Measurements from ENCODE around the gene RNU5B-1.
"Not testable (repeated sequence)": the region's sequence is repeated elsewhere in the genome, so short reads cannot be mapped to it uniquely, and the experiment has no call there.

The RNU5B-1 gene

DNA sequence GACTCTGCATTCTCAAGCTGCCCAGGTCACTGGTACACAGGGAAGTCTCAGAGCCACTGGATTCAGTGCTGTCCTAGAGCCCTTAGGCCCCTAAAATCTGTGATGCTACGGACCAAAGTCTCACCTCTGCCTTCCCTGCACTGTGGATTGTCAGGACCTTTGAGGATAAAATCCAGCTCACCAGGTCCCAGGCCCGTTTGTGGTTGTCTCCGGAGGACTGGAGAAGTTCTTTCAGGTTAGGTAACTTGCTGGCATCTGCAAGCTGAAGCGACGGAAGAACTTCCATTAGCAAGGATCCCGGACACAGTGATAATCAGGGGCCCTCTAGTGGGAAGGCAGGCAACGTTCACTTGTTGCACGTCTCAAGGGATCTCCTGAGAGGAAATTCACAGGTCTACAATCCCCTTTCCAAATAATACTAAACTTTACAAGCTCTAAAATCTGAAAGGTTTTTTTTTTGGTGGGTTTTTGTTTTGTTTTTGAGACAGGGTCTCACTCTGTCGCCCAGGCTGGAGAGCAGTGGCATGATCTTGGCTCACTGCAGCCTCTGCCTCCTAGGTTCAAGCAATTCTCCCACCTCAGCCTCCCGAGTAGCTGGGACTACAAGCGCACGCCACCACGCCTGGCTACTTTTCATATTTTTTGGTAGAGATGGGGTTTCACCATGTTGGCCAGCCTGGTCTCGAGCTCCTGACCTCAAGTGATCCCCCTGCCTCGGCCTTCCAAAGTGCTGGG lies 33.5 kb upstream of the RNU5B-1 start:
- H3K27me3 ChIP-seq (ENCODE audit: insufficient read depth, low read depth, severe bottlenecking); H3K4me3 ChIP-seq (ENCODE audit: low read depth, low read length); H3K9me3 ChIP-seq (ENCODE audit: severe bottlenecking); H3K27ac ChIP-seq: not testable (repeated sequence)
- H3K36me3 ChIP-seq, result peaks cover 31% of the 10 kb centered on the region
- TF ChIP-seq, protein P1, sequence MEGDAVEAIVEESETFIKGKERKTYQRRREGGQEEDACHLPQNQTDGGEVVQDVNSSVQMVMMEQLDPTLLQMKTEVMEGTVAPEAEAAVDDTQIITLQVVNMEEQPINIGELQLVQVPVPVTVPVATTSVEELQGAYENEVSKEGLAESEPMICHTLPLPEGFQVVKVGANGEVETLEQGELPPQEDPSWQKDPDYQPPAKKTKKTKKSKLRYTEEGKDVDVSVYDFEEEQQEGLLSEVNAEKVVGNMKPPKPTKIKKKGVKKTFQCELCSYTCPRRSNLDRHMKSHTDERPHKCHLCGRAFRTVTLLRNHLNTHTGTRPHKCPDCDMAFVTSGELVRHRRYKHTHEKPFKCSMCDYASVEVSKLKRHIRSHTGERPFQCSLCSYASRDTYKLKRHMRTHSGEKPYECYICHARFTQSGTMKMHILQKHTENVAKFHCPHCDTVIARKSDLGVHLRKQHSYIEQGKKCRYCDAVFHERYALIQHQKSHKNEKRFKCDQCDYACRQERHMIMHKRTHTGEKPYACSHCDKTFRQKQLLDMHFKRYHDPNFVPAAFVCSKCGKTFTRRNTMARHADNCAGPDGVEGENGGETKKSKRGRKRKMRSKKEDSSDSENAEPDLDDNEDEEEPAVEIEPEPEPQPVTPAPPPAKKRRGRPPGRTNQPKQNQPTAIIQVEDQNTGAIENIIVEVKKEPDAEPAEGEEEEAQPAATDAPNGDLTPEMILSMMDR (IDR thresholded peaks at IDR 0.05; ENCODE audit: low read depth, low read length), result peak; percentile 81
- peak; percentile 78 for DNase-seq

DNA sequence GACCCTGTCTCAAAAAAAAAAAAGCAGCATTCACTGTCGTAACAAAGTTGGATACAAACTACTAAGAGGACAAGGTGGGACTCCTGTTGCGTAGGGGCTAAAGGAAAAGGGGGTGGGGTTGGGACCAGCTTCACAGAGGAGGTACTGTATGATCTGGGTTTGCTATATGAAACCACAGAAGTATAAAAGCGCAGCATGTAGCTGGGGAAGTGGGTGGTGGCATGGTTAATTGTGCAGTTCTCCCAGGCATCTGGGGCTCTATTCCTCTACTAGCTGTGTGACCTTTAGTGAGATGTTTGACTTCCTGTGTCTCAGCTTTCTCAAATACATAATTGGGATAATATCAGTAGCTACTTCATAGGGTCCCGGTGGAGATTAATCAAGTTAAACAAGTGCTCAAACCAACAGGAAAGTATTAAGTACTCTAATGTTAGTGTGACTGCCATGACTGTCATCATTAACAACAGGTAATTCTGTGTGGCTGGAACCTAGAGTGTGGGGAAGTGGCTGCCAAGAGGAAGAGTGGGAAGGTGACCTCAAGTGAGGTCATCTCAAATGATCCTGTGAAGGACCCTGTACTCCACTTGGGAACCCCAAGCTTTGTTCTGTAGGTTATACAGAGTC lies 29.3 kb upstream of the RNU5B-1 start:
- no peaks in the 10 kb centered on the region for H3K9me3 ChIP-seq (ENCODE audit: severe bottlenecking)
- H3K36me3 ChIP-seq, result peaks cover 12% of the 10 kb centered on the region
- TF ChIP-seq, protein P1 (IDR thresholded peaks at IDR 0.05; ENCODE audit: low read depth, low read length), result no peak
- no peaks in the 10 kb centered on the region for H3K27me3 ChIP-seq (ENCODE audit: insufficient read depth, low read depth, severe bottlenecking)
- DNase-seq, result no peak
- H3K27ac ChIP-seq, result peak overlapping the region; percentile 82
- no peak overlapping the region for H3K4me3 ChIP-seq (ENCODE audit: low read depth, low read length)

DNA sequence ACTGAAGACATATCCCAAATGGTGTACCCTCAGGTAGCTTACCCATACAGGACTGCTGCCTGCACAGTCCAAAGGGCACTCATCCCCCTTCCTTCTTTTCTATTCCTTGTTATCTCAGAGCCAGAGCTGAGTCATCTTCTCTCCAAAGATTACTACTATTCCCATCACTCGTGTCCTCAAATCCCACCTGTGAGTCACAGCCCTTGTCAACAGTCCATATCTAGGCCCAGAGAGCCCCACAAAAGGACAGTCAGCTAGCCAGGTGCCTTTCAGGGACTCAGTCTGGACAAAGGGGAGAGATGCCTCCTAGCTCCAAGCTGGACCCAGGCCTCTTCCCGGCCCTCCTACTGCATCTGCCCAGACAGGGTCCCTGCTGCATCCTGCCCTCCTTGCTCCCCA lies 28.8 kb upstream of the RNU5B-1 start:
- H3K27ac ChIP-seq, result peak overlapping the region; percentile 82
- DNase-seq, result peak; percentile 75
- no peaks in the 10 kb centered on the region for H3K27me3 ChIP-seq (ENCODE audit: insufficient read depth, low read depth, severe bottlenecking)

DNA sequence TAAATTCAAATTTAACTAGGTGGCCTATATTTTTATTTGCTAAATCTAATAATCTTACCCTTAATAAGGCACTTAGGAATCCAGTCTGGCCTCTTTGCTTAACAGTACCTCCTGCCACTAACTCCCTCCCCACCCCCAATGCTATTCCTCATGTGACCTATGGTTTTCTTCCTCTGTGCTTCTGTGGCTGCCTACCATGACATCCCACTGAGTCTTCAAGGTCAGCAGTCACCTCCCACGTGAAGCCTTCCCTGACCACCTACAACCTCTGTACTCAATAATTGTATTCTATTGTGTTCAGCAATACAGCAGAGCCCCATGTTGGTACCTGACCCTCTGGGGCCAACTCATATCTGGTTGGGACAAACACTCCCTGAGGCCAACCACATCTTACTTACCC lies 27.5 kb upstream of the RNU5B-1 start:
- peak overlapping the region; percentile 82; the same call in 1 of the 2 replicates for H3K27ac ChIP-seq
- no peaks in the 10 kb centered on the region for H3K27me3 ChIP-seq (ENCODE audit: insufficient read depth, low read depth, severe bottlenecking)

More for the DNA sequence above, 28.8 kb upstream of the RNU5B-1 start:
- TF ChIP-seq, protein P1 (IDR thresholded peaks at IDR 0.05; ENCODE audit: low read depth, low read length), result no peak
- Histone ChIP-seq H3K9me3 (ENCODE audit: severe bottlenecking) (no peaks in the 10 kb centered on the region), H3K4me3 (ENCODE audit: low read depth, low read length) (no peak overlapping the region), H3K36me3 (peaks cover 7% of the 10 kb centered on the region)

DNA sequence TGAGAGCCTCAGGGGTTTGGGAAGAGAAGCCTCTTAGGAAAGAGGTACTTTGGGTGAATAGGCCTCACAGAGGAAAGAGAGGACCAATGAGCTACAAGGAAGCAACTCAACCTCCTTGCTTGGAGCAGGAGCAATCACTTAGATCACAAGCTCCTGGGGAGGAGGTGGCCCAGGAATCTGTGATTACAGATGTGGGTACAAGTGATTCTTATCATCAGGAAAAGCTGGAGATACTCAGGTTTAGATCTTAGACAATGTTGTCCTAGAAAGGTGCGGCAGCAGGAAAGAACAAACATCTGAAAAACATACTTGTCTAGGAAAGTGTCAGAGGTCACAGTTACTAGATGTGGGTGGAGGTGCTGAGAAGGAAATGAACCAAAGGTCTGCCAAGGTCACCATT lies 26.0 kb upstream of the RNU5B-1 start:
- Histone ChIP-seq H3K27ac (no peak overlapping the region), H3K9me3 (ENCODE audit: severe bottlenecking) (no peaks in the 10 kb centered on the region), H3K27me3 (ENCODE audit: insufficient read depth, low read depth, severe bottlenecking) (no peaks in the 10 kb centered on the region), H3K36me3 (peaks cover 8% of the 10 kb centered on the region), H3K4me3 (ENCODE audit: low read depth, low read length) (no peak overlapping the region)
- TF ChIP-seq, protein P1 (IDR thresholded peaks at IDR 0.05; ENCODE audit: low read depth, low read length), result no peak
- DNase-seq, result no peak

More for the DNA sequence above, 27.5 kb upstream of the RNU5B-1 start:
- no peak for DNase-seq
- H3K36me3 ChIP-seq, result peaks cover 7% of the 10 kb centered on the region
- H3K4me3 ChIP-seq (ENCODE audit: low read depth, low read length), result no peak overlapping the region
- TF ChIP-seq, protein P1 (IDR thresholded peaks at IDR 0.05; ENCODE audit: low read depth, low read length), result no peak
- no peaks in the 10 kb centered on the region for H3K9me3 ChIP-seq (ENCODE audit: severe bottlenecking)

Data from WERI-Rb-1 (cell line).